Vagina (tissue), 2 donors: ENCODE measurements around the gene OVAAL. TPM values are rescaled to one million over a fixed set of nuclear protein-coding genes. Genes with fewer than 3 reads are reported as not detected.
A peak's percentile ranks its signal among the peaks of the same experiment; 100 is the strongest.

Experiments
- DNase-seq, 2 donors: peaks; one replicate each; pipeline ENCODE4 v3.0.0-alpha.2; 2017; ENCODE audit errors: extremely low spot score in 2 of 2
- H3K27ac ChIP-seq: fragments of 200-600 bp; sonication (generic); one replicate; pipeline ENCODE4 v1.5.1; 2019
- H3K27me3 ChIP-seq: fragments of 200-600 bp; sonication (generic); one replicate; pipeline ENCODE4 v1.5.1; 2019
- H3K36me3 ChIP-seq, 2 donors: fragments of 200-600 bp; sonication (generic); one replicate each; pipeline ENCODE4 v1.5.1; 2017 to 2019
- H3K4me1 ChIP-seq: fragments of 200-600 bp; sonication (generic); one replicate; pipeline ENCODE4 v1.5.1; 2019
- H3K4me3 ChIP-seq, 2 donors: fragments of 200-600 bp; sonication (generic); 1 replicate in 1 of 2; 2 replicates in 1 of 2; pipeline ENCODE4 v1.5.1; 2016 to 2019
- H3K9me3 ChIP-seq: fragments of 200-600 bp; sonication (generic); one replicate; pipeline ENCODE4 v1.5.1; 2019
- CTCF ChIP-seq, 3 experiments: fragments of 450-650 bp in 2 of 3; fragments of 200-600 bp in 1 of 3; sonication (generic) in 1 of 3; IDR thresholded peaks; one replicate each; pipeline ENCODE4 v1.5.1; 2017 to 2019; ENCODE audit warnings: antibody characterized with exemption in 3 of 3, mild to moderate bottlenecking in 2 of 3, moderate library complexity in 2 of 3
- POLR2A ChIP-seq, 2 donors: fragments of 450-650 bp; IDR thresholded peaks; one replicate each; pipeline ENCODE4 v1.6.1; 2017; ENCODE audit warnings: antibody characterized with exemption in 2 of 2, mild to moderate bottlenecking in 2 of 2, moderate library complexity in 2 of 2
- POLR2AphosphoS5 ChIP-seq, 2 donors: sonication (generic); formaldehyde crosslinking; IDR thresholded peaks; one replicate each; pipeline ENCODE4 v1.9.0; 2017; ENCODE audit warnings: antibody characterized with exemption in 2 of 2, mild to moderate bottlenecking in 2 of 2, low read depth in 1 of 2; ENCODE audit not compliant: insufficient read depth in 1 of 2
- intact Hi-C: fragments of 100-400 bp; cut with DNase I; formaldehyde crosslinking; loops from one replicate; pipeline ENCODE4 v1.15.1; 2023
- total RNA-seq: library from RNA; depleted of rRNA; stranded (reverse); fragments of >200 nt; gene quantifications from one replicate; pipeline ENCODE4 v1.2.3, GENCODE V29; 2016

Gene OVAAL
- total RNA-seq, 1 donor from 2014 or later, result not detected

DNA sequence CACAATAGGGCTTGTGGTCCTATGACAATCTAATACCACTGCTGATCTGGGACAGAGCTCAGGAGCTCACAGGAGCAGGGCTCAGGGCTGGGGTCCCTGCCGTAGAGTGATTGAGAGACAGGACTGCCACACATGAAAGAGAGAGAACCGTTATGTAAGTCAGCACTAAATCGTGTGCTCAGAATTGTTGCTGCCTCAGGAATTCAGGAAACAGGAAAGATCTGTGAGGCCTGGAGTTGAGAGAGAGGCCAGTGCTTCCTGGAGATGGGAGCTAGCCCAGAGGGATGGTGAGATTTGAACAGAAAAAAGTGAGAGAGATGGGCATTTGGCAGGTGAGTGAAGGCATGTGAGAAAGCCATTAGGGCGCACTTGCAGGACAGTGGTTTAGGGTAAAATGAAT, 38.9 kb upstream of the OVAAL start:
- Histone ChIP-seq H3K4me3 (no peak overlapping the region), H3K9me3 (no peaks in the 10 kb centered on the region), H3K27ac (no peak overlapping the region), H3K4me1 (no peaks in the 10 kb centered on the region), H3K36me3 (no peaks in the 10 kb centered on the region), H3K27me3 (no peaks in the 10 kb centered on the region)
- TF ChIP-seq POLR2A (IDR thresholded peaks at IDR 0.05), result no peak
- no peak for TF ChIP-seq POLR2AphosphoS5 (IDR thresholded peaks at IDR 0.05; ENCODE audit: insufficient read depth in 1 of 2, low read depth in 1 of 2)
- no peak for TF ChIP-seq CTCF (IDR thresholded peaks at IDR 0.05)
- intact Hi-C loops, result loop anchor here (10.0 kb wide), 1 partner anchor 105 kb away; no protein-coding TSS in a partner anchor
- DNase-seq, result no peak

- Histone ChIP-seq H3K4me1 (no peaks in the 10 kb centered on the region), H3K9me3 (no peaks in the 10 kb centered on the region), H3K36me3 (no peaks in the 10 kb centered on the region), H3K27ac (no peak overlapping the region), H3K4me3 (no peak overlapping the region), H3K27me3 (no peaks in the 10 kb centered on the region)
- TF ChIP-seq POLR2AphosphoS5 (IDR thresholded peaks at IDR 0.05; ENCODE audit: insufficient read depth in 1 of 2, low read depth in 1 of 2) (no peak), CTCF (IDR thresholded peaks at IDR 0.05) (no peak), POLR2A (IDR thresholded peaks at IDR 0.05) (no peak)
- intact Hi-C loops, result loop anchor here (10.0 kb wide), 1 partner anchor 103 kb away; no protein-coding TSS in a partner anchor
- no peak for DNase-seq
Observed at GRCh38 chr1:180521474-180522212, 37.1 kb upstream of the OVAAL start.

DNA sequence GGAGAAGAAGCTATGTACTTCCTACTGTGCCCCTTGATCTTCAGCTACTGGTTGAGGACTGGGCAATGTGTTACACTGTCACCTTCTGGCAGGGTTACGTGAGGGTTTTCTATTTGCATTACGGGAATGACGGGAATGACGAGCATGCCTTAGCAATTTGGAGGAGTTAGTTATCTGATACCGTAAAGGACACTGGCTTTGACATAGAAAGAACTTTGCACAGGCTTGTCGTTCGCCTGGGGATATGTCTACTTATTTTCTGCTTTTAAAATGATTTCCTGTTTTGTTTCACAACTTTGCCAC, 36.6 kb upstream of the OVAAL start:
- Histone ChIP-seq H3K9me3 (no peaks in the 10 kb centered on the region), H3K27me3 (no peaks in the 10 kb centered on the region), H3K27ac (no peak overlapping the region), H3K4me1 (no peaks in the 10 kb centered on the region), H3K36me3 (no peaks in the 10 kb centered on the region), H3K4me3 (no peak overlapping the region)
- intact Hi-C loops, result loop anchor here (10.0 kb wide), 1 partner anchor 103 kb away; no protein-coding TSS in a partner anchor
- no peak for DNase-seq
- no peak for TF ChIP-seq POLR2AphosphoS5 (IDR thresholded peaks at IDR 0.05; ENCODE audit: insufficient read depth in 1 of 2, low read depth in 1 of 2)

DNA sequence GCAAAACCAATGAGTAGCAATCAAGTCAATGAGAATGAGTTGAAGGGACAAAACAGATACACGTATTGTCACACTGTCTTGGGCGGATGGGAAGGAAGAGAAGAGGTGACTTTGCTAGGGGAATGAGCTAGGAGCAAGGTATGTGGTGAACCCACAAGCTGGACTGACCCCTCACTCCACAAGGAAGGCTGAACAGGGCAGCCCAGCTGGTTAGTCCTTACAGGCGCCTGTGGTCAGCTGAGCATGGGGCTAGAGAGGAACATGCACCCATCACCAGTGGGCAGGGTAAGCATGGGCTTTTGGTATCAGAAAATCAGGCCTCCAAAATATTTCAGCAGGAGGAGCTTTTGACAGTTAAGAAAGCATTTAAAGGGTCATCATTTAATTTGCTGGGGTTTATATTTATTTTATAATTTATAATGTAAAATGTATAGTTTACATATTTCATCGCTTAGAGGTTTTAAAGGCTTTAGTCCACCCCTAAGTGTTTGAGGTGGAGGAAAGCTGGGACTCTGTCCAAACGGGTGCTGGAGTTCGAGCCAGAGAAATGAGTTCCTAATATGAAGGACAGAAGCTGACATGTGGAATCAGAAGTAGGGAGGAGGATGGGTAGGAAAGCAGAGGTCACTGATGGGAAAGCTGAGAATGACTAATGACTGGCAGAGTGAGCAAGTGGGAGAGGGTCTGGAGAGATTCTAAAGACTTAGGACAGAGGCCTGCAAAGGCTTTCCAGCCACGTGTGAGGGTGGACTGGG, 34.4 kb upstream of the OVAAL start:
- Histone ChIP-seq H3K36me3 (no peaks in the 10 kb centered on the region), H3K27ac (no peak overlapping the region), H3K4me1 (no peaks in the 10 kb centered on the region), H3K4me3 (no peak overlapping the region), H3K9me3 (no peaks in the 10 kb centered on the region), H3K27me3 (no peaks in the 10 kb centered on the region)
- TF ChIP-seq POLR2A (IDR thresholded peaks at IDR 0.05), result no peak
- DNase-seq, result peak in 1 of 2 donors; percentile 72
- intact Hi-C loops, result loop anchor here (10.0 kb wide), 1 partner anchor 100 kb away; no protein-coding TSS in a partner anchor

GRCh38 chr1:180524915-180525714, 33.6 kb upstream of the OVAAL start:
- peak in 1 of 2 donors; percentile 81 for DNase-seq
- intact Hi-C loops, result loop anchor here (10.0 kb wide), 1 partner anchor 100 kb away; no protein-coding TSS in a partner anchor
- no peak overlapping the region for H3K27ac ChIP-seq

More at GRCh38 chr1:180524915-180525714, 33.6 kb upstream of the OVAAL start:
- H3K4me3 ChIP-seq, result no peak overlapping the region
- no peaks in the 10 kb centered on the region for H3K4me1 ChIP-seq
- H3K9me3 ChIP-seq, result no peaks in the 10 kb centered on the region
- TF ChIP-seq CTCF (IDR thresholded peaks at IDR 0.05) (no peak), POLR2A (IDR thresholded peaks at IDR 0.05) (no peak), POLR2AphosphoS5 (IDR thresholded peaks at IDR 0.05; ENCODE audit: insufficient read depth in 1 of 2, low read depth in 1 of 2) (no peak)
- H3K27me3 ChIP-seq, result no peaks in the 10 kb centered on the region
- no peaks in the 10 kb centered on the region for H3K36me3 ChIP-seq
